Breast epithelium (tissue), 4 donors: ENCODE measurements around the gene PIAS1. TPM values are rescaled to one million over a fixed set of nuclear protein-coding genes. Genes with fewer than 3 reads are reported as not detected.

Source experiments
- DNase-seq, 2 donors: peaks; one replicate each; pipeline ENCODE4 v3.0.0-alpha.2; 2019; ENCODE audit warnings: low spot score in 2 of 2
- H3K27ac ChIP-seq, 2 donors: fragments of 200-600 bp; sonication (generic) in 1 of 2; one replicate each; pipeline ENCODE4 v1.5.1; 2016 to 2019; ENCODE audit warnings: mild to moderate bottlenecking in 1 of 2
- H3K27me3 ChIP-seq, 2 donors: fragments of 200-600 bp; sonication (generic) in 1 of 2; one replicate each; pipeline versions ENCODE4 v1.5.1 to v1.6.0; 2017 to 2019; ENCODE audit warnings: control low read depth in 1 of 2, mild to moderate bottlenecking in 1 of 2
- H3K36me3 ChIP-seq: fragments of 200-600 bp; one replicate; pipeline ENCODE4 v1.5.1; 2019
- H3K4me1 ChIP-seq, 2 donors: fragments of 200-600 bp; sonication (generic); one replicate each; pipeline ENCODE4 v1.5.1; 2016 to 2019; ENCODE audit warnings: control low read depth in 1 of 2
- H3K4me3 ChIP-seq, 3 donors: fragments of 200-600 bp; sonication (generic); 1 replicate in 2 of 3; 2 replicates in 1 of 3; pipeline ENCODE4 v1.5.1; 2016 to 2019; ENCODE audit warnings: mild to moderate bottlenecking in 3 of 3, moderate library complexity in 2 of 3
- H3K9me3 ChIP-seq, 2 donors: fragments of 200-600 bp; sonication (generic) in 1 of 2; one replicate each; pipeline ENCODE4 v1.5.1; 2016 to 2019; ENCODE audit warnings: control low read depth in 1 of 2
- CTCF ChIP-seq, 3 donors: fragments of 450-650 bp; IDR thresholded peaks; one replicate each; pipeline ENCODE4 v1.5.1; 2016 to 2017; ENCODE audit warnings: antibody characterized with exemption in 3 of 3, mild to moderate bottlenecking in 3 of 3, moderate library complexity in 3 of 3
- POLR2A ChIP-seq: fragments of 450-650 bp; IDR thresholded peaks from one replicate; pipeline ENCODE4 v1.6.1; 2016; ENCODE audit warnings: antibody characterized with exemption, mild to moderate bottlenecking, moderate library complexity
- POLR2AphosphoS5 ChIP-seq, 3 donors: sonication (generic); formaldehyde crosslinking; IDR thresholded peaks; one replicate each; pipeline ENCODE4 v1.6.1; 2017; ENCODE audit warnings: antibody characterized with exemption in 3 of 3
- intact Hi-C: fragments of 100-400 bp; cut with DNase I; formaldehyde crosslinking; loops from one replicate; pipeline ENCODE4 v1.15.1; 2023; ENCODE audit warnings: low total_unique reads
- total RNA-seq, 3 donors: library from RNA; depleted of rRNA; stranded (reverse); fragments of >200 nt; gene quantifications; one replicate each; pipeline ENCODE4 v1.1.0, GENCODE V29; 2016

Gene PIAS1
- total RNA-seq, 3 donors from 2014 or later: 43.9 to 77.4 (median 57.1) TPM

- H3K27ac ChIP-seq: no peak overlapping the region
- H3K4me1 ChIP-seq: no peaks in the 10 kb centered on the region
- no peak for DNase-seq
- no peaks in the 10 kb centered on the region for H3K9me3 ChIP-seq
- intact Hi-C loops: no loop called here
- no peak overlapping the region for H3K4me3 ChIP-seq
- H3K36me3 ChIP-seq: no peaks in the 10 kb centered on the region
- TF ChIP-seq CTCF (IDR thresholded peaks at IDR 0.05): no peak
- TF ChIP-seq POLR2AphosphoS5 (IDR thresholded peaks at IDR 0.05): no peak
- no peak for TF ChIP-seq POLR2A
- H3K27me3 ChIP-seq: no peaks in the 10 kb centered on the region
Measured at GRCh38 chr15:68183616-68184315, 129.7 kb downstream of the PIAS1 start.

GRCh38 chr15:68184616-68185480 is 130.7 kb downstream of the PIAS1 start:
- H3K4me3 ChIP-seq: no peak overlapping the region
- H3K4me1 ChIP-seq: no peaks in the 10 kb centered on the region
- TF ChIP-seq POLR2A (no peak), POLR2AphosphoS5 (IDR thresholded peaks at IDR 0.05) (no peak), CTCF (IDR thresholded peaks at IDR 0.05) (no peak)
- no peaks in the 10 kb centered on the region for H3K9me3 ChIP-seq
- H3K27ac ChIP-seq: no peak overlapping the region
- no peak for DNase-seq
- H3K27me3 ChIP-seq: no peaks in the 10 kb centered on the region
- H3K36me3 ChIP-seq: no peaks in the 10 kb centered on the region
- intact Hi-C loops: no loop called here

GRCh38 chr15:68186671-68187397 is 132.7 kb downstream of the PIAS1 start:
- H3K4me1 ChIP-seq: no peaks in the 10 kb centered on the region
- TF ChIP-seq CTCF (IDR thresholded peaks at IDR 0.05) (no peak), POLR2A (no peak), POLR2AphosphoS5 (IDR thresholded peaks at IDR 0.05) (no peak)
- H3K27ac ChIP-seq: peak overlapping the region; percentile 19 to 53
- intact Hi-C loops: no loop called here
- no peak overlapping the region for H3K4me3 ChIP-seq
- no peaks in the 10 kb centered on the region for H3K27me3 ChIP-seq
- H3K9me3 ChIP-seq: no peaks in the 10 kb centered on the region
- no peak for DNase-seq
- H3K36me3 ChIP-seq: no peaks in the 10 kb centered on the region

GRCh38 chr15:68187559-68187958 is 133.4 kb downstream of the PIAS1 start:
- peak in 1 of 2 donors; percentile 76 for DNase-seq
- intact Hi-C loops: no loop called here
- Histone ChIP-seq H3K36me3 (no peaks in the 10 kb centered on the region), H3K27me3 (no peaks in the 10 kb centered on the region), H3K4me1 (no peaks in the 10 kb centered on the region), H3K9me3 (no peaks in the 10 kb centered on the region), H3K4me3 (peak overlapping the region; percentile 5 to 23 (median 10)), H3K27ac (peak overlapping the region; percentile 34 to 64)
- TF ChIP-seq CTCF (IDR thresholded peaks at IDR 0.05) (no peak), POLR2AphosphoS5 (IDR thresholded peaks at IDR 0.05) (peak in 2 of 3 donors; percentile 31 to 62)
